Panc1 (cell line): ENCODE results near the gene AANAT.

Experiments used
- POLR2AphosphoS5 ChIP-seq: IDR thresholded peaks from 2 replicates; pipeline ENCODE4 v1.6.1; 2012; ENCODE audit warnings: mild to moderate bottlenecking, low read depth, low read length, moderate library complexity
- TF ChIP-seq, protein P1 (sequence below): fragments of 450-650 bp; IDR thresholded peaks from 2 replicates; pipeline ENCODE4 v1.5.1; 2017; ENCODE audit warnings: mild to moderate bottlenecking

DNA sequence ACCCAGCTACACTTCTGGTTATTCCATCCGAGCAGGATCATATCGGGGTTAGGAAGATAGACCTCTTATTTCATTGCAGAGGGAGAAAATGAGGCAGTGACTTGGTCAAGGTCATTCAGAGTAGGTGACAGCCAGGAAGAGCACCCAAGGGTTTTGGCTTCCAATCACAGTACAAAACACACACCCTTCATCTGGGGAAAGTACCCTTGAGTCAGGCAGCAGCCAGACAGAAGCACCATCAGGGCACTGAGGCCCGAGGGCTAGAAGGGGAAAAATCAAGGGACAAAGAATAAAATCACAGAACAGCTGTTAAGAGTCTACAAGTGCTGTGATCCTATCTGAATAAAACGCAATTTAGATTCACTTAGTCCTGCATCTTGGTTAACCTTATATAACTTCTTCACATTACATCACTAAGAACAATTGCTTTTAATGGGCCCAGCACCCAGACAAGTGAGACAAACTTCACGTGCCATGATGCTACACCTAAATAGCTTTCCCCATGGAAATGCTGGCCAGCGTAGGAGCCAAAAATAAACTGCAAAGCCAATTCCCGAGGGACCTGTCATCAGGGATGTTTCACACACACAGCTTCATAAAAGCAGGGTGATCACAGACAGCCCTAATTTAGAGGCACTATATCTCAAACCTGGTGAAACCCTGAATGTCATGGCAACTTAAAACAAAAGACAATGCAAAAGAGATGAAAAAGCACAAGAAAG lies 19.3 kb upstream of the AANAT start:
- TF ChIP-seq, protein P1, sequence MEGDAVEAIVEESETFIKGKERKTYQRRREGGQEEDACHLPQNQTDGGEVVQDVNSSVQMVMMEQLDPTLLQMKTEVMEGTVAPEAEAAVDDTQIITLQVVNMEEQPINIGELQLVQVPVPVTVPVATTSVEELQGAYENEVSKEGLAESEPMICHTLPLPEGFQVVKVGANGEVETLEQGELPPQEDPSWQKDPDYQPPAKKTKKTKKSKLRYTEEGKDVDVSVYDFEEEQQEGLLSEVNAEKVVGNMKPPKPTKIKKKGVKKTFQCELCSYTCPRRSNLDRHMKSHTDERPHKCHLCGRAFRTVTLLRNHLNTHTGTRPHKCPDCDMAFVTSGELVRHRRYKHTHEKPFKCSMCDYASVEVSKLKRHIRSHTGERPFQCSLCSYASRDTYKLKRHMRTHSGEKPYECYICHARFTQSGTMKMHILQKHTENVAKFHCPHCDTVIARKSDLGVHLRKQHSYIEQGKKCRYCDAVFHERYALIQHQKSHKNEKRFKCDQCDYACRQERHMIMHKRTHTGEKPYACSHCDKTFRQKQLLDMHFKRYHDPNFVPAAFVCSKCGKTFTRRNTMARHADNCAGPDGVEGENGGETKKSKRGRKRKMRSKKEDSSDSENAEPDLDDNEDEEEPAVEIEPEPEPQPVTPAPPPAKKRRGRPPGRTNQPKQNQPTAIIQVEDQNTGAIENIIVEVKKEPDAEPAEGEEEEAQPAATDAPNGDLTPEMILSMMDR, result no peak
- no peak for TF ChIP-seq POLR2AphosphoS5
